NK-92 (cell line): ENCODE measurements around the gene ZFP36.

Experiments
- DNase-seq: peaks from one replicate; lab custom pipeline; 2025; ENCODE audit not compliant: unreplicated experiment; lab: John Stamatoyannopoulos, UW

ZFP36 gene

GRCh38 chr19:39405261-39405957 lies 1.2 kb upstream of the ZFP36 start:
- no peak for DNase-seq

- DNase-seq: peak; percentile 28
Observed at GRCh38 chr19:39405958-39406655, 540 bp upstream of the ZFP36 start.

- no peak for DNase-seq
Observed at GRCh38 chr19:39407410-39407659, 688 bp downstream of the ZFP36 start.

DNA sequence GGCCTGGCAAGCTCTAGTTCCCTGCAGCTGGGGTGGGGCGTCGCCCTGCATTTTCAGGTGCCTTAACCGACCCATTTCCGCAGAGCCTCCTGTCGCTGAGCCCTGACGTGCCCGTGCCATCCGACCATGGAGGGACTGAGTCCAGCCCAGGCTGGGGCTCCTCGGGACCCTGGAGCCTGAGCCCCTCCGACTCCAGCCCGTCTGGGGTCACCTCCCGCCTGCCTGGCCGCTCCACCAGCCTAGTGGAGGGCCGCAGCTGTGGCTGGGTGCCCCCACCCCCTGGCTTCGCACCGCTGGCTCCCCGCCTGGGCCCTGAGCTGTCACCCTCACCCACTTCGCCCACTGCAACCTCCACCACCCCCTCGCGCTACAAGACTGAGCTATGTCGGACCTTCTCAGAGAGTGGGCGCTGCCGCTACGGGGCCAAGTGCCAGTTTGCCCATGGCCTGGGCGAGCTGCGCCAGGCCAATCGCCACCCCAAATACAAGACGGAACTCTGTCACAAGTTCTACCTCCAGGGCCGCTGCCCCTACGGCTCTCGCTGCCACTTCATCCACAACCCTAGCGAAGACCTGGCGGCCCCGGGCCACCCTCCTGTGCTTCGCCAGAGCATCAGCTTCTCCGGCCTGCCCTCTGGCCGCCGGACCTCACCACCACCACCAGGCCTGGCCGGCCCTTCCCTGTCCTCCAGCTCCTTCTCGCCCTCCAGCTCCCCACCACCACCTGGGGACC lies 1.2 kb downstream of the ZFP36 start:
- no peak for DNase-seq

DNA sequence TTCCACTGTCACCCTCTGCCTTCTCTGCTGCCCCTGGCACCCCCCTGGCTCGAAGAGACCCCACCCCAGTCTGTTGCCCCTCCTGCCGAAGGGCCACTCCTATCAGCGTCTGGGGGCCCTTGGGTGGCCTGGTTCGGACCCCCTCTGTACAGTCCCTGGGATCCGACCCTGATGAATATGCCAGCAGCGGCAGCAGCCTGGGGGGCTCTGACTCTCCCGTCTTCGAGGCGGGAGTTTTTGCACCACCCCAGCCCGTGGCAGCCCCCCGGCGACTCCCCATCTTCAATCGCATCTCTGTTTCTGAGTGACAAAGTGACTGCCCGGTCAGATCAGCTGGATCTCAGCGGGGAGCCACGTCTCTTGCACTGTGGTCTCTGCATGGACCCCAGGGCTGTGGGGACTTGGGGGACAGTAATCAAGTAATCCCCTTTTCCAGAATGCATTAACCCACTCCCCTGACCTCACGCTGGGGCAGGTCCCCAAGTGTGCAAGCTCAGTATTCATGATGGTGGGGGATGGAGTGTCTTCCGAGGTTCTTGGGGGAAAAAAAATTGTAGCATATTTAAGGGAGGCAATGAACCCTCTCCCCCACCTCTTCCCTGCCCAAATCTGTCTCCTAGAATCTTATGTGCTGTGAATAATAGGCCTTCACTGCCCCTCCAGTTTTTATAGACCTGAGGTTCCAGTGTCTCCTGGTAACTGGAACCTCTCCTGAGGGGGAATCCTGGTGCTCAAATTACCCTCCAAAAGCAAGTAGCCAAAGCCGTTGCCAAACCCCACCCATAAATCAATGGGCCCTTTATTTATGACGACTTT lies 2.0 kb downstream of the ZFP36 start:
- DNase-seq: no peak

- DNase-seq: peak; percentile 27
Observed at GRCh38 chr19:39409208-39410016, 2.8 kb downstream of the ZFP36 start.

GRCh38 chr19:39410017-39410830 lies 3.6 kb downstream of the ZFP36 start:
- no peak for DNase-seq

DNA sequence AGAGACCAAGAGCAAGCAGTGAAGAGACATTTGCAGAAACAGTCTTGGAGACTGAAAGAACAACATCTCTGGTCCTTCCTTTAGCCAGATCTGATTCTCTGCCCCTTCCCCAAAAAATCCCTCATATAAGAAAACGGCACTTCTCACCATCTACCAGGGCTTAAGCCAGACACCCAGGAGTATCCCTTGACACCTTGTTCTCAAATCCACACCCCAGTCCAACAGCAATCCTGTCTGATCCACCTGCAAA lies 4.1 kb downstream of the ZFP36 start:
- DNase-seq: no peak

- no peak for DNase-seq
Observed at GRCh38 chr19:39411081-39411831, 4.6 kb downstream of the ZFP36 start.

DNA sequence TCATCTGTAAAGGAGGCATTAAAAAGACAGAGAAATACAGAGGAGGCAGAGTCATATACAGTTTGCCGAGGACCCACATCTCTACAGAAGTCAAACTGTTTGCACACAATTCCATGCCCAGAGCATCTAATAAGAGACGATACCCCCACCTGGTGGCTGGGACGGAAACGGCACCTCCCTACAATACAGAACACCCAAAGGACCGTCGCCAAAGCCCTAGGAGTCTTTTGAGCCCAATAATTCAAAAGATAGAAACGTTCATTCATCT lies 5.1 kb downstream of the ZFP36 start:
- peak; percentile 52 for DNase-seq

DNA sequence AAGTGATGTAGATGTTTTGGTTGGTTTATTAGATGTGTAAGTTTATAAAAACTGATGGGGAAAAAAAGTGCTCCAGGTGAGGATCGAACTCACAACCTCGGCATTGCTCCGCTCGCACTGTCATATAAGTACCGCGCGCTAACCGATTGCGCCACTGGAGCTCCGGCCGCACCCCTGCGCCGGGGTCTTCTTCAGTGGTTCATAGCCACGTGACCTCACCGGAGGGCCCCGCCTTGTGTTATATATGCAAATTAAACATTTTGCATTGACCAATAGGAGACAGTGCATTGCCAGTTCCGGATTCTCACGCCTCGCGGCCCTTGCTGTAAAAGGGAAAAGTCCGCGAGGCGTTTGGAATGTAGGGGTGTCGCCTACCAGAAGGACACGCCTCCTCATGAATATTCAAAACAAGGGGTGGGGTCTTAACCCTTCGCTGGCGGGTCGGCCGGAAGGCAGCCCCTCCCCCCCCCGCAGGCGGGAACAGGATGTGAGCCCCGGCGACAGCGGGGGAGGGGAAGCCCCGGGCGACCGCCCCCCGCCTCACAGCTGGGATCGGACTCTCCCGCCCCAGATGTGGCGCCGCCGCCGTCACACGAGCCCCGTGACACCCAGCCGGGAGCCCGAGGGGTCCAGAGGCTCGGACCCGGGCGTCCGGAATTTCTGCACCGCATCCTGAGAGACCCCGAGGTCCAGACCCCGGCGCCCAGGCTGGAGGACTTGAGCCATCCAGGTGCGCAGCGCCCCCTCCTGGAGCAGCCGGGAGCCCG lies 5.6 kb downstream of the ZFP36 start, which contains the start of gene PLEKHG2:
PLEKHG2 (plus strand) TSS at position 570 of the 767 bp plus-strand sequence. CDS start 1,418 bp downstream, outside the sequence.
- peak; percentile 88 for DNase-seq

- DNase-seq: no peak
Observed at GRCh38 chr19:39412867-39413271, 6.2 kb downstream of the ZFP36 start.

- no peak for DNase-seq
Observed at GRCh38 chr19:39413272-39413910, 6.7 kb downstream of the ZFP36 start.

DNA sequence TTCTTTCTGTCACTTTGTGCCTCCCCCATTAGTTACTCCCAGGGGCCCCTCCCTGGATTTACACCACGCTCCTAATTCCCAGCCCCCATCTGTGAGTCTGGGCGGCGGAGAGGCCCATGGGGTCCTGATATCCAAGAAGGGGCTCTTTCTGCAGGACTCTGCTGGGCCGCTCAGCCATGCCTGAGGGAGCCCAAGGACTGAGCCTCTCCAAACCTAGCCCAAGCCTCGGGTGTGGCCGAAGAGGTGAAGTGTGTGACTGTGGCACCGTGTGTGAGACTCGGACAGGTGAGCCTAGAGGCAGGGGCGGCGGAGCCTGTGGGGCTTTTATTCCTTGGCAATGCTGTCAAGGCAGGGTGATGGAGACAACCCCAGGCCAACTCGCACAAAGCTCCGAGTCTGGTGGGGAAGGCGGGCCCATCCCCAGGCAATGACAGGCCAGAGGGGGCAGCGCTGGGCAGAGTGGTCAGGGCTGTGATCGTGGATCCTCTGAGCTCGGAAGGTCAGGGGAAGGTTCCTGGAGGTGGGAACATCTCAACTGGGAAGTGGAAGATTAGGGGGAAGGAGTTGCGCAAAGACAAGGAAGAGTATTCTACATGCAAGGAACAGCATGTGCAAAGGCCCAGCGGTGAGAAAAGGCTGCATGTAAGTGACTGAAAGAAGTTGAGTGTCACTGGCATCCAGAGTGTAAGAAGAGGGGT lies 7.4 kb downstream of the ZFP36 start:
- no peak for DNase-seq

DNA sequence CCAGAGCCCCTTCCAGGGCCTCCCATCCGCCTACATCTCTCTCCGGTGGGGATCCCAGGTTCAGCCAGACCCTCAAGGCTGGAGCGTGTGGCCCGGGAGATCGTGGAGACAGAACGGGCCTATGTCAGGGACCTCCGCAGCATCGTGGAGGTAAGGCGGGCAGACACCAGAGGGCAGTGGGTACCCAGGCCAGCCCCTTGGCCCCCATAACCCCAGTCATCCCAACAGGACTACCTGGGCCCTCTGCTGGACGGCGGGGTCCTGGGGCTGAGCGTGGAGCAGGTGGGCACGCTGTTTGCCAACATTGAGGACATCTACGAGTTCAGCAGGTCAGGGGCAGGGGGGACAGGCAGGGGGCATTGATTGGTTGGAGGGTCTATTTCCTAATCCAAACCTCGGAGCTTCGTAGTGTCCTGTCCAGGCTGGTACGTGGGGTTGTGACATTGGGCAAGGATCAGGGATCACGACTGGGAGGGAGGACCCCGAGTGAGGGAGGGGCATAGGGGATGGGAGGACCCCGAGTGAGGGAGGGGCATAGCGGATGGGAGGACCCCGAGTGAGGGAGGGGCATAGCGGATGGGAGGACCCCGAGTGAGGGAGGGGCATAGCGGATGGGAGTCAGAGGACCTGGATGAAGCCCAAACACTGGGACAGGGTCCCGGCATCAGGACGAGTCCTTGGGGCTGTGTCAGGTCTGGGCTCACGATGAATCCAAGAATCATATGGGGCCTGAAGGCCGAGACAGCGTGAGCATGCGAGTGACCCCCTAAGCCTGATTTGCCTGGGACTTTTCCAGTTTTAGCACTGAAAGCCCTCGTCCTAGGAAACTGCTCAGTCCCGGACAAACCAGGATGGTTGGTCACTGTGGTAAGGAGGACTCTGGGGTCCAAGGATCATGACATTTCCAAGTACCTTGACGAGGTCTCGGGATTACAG lies 8.7 kb downstream of the ZFP36 start:
- no peak for DNase-seq
